HG03521 (cell line): Measurements from ENCODE around the gene BPIFA1.

Experiments used
- ATAC-seq: cut with Tn5 transposase; IDR thresholded peaks from one replicate; pipeline ENCODE4 v1.9.1; 2021; ENCODE audit warnings: mild to moderate bottlenecking, moderate library complexity; ENCODE audit not compliant: unreplicated experiment

BPIFA1 gene

GRCh38 chr20:33239979-33240736 lies 4.4 kb downstream of the BPIFA1 start:
- ATAC-seq: no peak

- ATAC-seq: no peak
Observed at GRCh38 chr20:33240923-33241322, 5.1 kb downstream of the BPIFA1 start.

DNA sequence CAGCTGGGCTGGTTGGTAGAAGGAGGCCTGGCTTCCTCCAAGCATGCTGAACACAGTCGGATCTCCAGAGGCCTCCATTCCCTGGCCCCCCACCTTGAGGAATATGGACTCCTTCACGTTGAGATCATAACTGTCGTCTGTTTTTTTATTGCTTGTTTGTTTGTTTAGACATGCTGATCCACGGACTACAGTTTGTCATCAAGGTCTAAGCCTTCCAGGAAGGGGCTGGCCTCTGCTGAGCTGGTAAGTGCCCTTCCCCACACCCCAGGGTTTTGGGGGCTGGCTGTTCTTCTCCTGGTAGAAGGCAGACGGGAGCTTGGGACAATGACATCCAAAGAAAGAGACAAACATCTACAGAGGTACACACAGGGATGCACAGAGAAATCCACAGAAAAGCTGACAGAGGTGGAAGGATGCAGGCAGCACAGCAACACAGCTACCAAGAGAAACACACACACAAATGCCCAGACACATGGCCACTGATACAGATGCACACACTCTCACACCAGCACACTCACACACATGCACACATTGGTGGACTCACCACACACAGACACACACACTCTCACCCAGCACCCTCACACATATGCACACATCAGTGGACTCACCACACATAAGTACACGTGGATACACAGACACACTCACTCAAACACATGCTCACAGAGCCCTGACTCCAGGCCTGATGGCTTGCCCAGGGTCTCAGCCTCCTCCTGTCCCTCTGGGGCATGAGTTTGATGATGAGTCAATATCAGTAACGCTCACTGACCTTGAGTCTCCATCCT lies 6.7 kb downstream of the BPIFA1 start:
- ATAC-seq: no peak

- ATAC-seq: no peak
Observed at GRCh38 chr20:33246077-33246476, 10.3 kb downstream of the BPIFA1 start.

DNA sequence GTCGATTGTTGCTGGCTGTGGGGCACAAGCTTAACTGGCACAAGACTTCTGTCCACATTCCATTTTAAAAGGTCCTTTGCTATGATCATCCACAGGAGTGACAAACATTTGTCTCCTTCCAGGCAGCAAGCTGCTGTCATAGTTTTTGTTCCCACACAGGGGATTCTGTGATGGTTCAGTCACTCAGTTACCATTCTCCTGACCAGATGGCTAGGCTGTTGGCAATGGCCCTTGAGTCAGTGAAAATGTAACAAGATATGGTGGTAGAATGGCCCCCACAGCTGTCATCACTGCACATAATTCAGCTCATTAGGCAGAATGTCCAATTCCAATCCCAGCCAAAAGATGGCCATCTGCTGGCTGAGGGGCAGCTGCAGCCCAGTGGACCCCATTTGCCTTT lies 13.7 kb downstream of the BPIFA1 start:
- ATAC-seq: no peak

GRCh38 chr20:33250666-33251065 lies 14.9 kb downstream of the BPIFA1 start:
- ATAC-seq: no peak

DNA sequence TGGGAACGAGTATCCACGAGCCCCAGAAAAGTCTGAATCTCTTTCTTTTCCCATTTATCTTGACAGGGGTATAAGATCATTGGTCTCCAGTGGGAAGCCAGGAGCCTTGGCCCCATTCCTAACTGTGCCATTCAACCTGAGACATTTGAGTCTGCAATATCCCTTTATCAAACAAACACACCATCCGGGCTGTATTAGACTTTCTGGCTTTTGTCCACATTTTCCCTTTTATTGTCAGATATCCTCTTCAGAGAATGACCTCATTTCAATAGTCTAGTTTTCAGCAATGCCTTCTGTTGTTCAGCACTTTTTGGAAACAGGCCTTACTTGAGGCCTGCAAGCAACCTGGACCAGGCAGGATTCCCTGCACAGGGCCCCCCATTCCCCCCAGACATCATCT lies 15.7 kb downstream of the BPIFA1 start:
- ATAC-seq: no peak

DNA sequence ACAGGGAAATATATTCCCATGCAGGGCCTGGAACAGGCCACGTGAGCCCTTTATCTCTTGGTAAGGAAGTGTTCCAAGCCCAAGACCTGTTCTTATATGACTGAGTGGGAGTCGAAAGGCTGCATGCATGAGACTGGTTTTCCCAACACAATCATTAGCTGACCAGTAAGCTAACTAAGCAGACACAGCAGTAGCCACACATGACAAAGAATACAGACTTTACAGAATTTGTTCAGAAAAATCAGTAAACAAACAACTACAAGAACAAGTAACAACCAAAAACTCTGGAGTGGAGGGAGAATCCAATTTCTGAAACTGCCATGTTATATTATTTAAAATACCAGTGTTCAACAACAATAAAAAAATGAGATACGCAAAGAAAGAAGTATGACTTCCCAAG lies 16.7 kb downstream of the BPIFA1 start:
- no peak for ATAC-seq

DNA sequence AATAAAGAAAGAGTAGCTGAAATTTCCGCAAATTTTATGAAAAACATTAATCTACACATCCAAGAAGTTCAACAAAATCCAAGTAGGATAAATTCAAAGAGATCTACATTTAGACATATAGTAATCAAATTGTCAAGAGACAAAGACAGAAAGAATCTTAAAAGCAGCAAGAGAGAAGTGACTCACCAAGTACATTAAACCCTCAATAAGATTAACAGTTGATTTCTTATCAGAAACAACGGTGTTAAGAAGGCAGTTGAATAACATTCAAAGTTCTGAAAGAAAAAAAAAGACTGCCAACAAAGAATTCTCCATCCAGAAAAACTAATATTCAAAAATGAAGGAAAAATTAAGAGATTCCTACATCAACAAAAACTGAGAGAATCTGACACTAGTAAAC lies 19.2 kb downstream of the BPIFA1 start:
- ATAC-seq: no peak

DNA sequence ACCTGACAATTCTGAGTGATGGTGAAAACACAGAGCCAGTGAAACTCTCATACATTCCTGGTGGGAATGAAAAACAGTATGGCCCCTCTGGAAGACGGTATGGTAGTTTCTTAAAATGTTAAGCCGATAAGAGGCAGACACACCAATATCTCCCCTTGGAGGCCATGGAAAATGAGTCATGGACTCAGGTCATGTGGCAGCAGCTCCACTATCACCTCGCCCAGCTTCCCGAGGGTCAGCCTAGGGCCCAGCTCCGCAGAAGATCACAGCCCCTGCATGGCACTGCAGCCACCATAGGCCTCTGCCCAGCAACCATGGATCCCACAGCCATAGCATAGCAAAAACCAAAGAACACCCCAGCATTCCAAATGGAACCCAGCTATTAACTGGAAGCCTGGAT lies 21.4 kb downstream of the BPIFA1 start:
- ATAC-seq: no peak

DNA sequence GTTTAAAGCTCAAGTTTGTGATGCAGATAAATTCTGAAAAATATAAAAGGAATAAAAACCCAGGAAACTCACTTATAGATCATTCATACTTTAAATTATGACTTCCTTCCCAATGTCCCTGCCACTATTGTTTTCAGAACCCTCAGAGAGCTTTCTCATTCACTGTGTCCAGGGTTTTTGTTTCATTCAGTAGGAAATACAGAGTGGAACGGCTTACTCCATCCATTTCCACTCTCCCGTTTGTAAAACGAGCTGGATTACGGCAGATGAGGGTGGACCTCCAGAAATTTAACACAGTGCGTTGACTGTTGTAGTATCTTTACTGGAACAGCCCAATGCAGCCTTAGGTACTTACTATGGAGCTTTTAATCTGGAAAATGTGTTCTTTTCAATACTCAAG lies 23.6 kb downstream of the BPIFA1 start:
- no peak for ATAC-seq

- ATAC-seq: no peak
Observed at GRCh38 chr20:33261465-33261864, 25.7 kb downstream of the BPIFA1 start.

DNA sequence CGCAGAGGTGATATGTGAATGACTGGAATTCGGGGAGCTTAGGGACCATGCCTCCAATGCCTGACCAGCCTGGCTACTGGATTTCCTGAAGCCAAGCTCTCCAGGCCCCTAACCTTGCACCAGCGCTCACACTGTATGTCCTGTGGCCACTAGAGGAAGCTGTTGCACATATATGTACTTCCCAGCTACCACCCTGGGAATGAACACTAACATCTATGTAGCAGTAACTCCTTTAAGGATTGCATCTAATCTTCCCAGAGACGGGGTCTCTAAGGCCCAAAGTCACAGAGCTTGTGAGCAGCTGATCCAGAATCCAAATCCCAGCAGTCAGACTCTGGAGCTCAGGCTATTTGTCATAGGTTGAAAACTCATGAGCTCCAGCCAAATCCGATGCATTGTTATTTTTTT lies 26.9 kb downstream of the BPIFA1 start:
- ATAC-seq: no peak

DNA sequence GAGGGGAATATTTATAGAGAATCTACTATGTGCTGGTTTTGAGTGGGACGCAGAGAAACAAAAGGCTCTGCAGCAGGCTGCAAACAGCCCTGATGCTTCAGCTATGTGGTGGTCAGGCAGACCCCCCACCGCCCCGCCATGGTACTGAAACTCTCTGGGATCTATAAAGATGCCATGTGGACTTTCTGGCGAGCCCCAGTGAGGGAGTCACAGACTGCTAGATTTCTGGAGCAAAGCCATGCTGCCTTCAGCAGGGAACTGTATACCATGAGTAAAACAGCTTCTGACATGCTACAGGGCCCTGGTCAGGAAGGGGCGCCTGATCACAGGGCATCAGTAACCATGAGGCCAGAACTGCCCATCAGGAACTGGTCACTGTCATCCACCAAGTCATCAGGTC lies 28.0 kb downstream of the BPIFA1 start:
- ATAC-seq: no peak

- ATAC-seq: no peak
Observed at GRCh38 chr20:33267701-33268100, 31.9 kb downstream of the BPIFA1 start.

DNA sequence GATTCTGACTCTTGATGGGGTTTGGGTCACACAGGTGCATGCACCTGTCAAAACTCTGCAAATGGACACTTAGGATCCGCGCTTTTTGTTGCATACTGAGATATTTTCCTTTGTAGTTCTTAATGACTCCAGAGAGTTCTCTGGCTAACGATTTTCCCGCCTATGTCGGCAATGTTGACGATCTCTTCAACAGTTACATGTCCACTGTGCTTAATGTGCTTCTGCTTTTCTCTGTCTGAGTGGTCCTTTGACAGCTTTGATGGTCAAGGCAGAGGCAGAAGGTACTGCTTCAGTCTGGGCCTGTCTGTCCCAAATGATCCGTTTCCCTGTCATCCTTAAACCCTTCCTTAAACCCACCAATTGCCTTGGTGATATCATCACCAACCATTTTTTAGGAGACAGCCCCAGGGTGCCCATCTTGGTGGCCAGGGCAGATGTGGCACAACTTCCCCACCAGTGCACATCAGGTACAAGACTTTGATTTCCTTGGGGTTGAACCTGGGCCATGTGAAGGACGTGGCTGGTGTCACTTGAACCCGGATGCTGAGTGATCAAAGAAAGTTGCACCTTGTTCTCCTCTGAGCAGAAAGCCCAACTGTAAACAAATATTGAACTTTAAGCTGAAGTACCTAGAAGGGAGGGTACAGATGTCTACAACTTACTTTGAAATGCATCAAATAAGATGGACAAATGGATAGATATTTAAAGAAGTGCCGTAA lies 36.5 kb downstream of the BPIFA1 start:
- ATAC-seq: no peak

- no peak for ATAC-seq
Observed at GRCh38 chr20:33273117-33273851, 37.5 kb downstream of the BPIFA1 start.

DNA sequence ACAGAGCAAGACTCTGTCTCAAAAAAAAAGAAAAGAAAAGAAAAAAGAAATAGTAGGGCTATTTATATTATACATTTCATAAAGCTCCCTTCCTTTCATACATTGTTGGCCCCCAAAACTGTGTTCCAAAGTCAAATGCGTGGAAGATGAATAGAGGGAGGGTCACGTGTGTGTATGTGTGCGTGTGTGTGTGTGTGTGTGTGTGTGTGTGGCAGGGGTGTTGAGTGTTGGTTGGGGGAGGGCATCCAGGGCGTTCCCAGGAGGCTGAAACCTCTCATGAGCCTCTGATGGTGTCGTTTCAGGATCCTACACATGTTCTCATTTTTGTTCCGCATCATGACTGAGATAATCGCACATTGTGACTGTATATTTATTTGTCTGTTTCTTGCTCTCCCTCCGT lies 39.4 kb downstream of the BPIFA1 start:
- no peak for ATAC-seq

GRCh38 chr20:33275871-33276270 lies 40.1 kb downstream of the BPIFA1 start:
- no peak for ATAC-seq

DNA sequence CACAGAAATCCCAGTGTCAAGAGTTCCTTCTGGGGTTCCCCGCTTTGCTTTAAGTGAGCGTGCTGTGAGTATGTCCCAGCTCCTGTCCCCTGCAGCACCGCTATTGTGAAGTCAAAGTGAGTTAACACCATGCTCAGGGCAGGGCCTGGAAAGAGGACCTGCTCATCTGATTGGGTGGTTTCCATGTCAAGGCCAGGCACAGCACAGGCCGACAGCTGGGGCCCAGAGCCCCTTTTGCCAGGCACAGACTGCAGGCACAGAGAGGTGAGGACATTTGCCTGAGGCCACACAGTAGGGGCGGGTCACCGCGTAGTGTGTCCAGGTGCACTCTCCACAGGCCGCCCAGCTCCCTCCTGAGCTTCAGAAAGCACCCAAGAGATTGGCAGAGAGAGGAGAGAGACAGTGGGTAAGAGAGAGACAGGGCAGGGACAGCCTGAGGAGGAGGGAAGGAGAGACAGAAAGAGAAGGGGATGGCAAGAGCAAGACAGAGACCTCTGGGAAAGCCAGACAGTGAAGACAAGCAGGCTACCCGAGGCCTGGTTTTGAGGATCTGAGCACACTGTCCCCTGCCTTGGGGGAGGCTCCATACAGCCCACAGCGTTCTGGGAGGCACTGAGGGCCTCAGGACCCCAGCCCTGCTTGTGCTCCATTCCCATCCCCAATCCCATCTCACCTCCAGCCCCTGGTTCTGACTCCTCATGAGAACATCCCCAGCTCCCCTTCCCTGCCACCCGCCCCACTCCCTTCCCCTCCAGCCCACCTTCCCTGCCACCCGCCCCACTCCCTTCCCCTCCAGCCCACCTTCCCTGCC lies 40.7 kb downstream of the BPIFA1 start:
- no peak for ATAC-seq
